ENCODE data around the gene INSL4. TPM values are rescaled to one million over a fixed set of nuclear protein-coding genes. Genes with fewer than 3 reads are reported as not detected.

Gene INSL4
- not detected for total RNA-seq

DNA sequence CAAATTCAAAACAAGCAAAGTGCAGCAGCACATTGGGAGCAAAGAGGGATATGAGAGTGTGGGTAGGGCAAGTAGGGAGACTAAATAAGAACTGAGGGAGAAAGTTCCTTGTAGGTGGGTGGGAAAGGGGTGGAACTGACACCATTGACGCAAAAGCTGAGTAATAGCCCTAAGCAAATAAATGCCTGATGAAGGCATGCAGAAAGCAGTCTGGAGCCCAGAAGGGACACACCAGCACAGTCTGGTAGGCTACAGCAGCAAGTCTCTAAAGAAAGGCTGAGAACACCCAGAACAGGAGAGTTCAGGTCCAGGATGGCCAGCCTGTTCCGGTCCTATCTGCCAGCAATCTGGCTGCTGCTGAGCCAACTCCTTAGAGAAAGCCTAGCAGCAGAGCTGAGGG is at the start of gene INSL4:
TSS of gene INSL4 (plus strand) at position 208 of the 400 bp plus-strand sequence. CDS start at position 313, 105 bp downstream.
- no peak for DNase-seq (ENCODE audit: low spot score)

DNA sequence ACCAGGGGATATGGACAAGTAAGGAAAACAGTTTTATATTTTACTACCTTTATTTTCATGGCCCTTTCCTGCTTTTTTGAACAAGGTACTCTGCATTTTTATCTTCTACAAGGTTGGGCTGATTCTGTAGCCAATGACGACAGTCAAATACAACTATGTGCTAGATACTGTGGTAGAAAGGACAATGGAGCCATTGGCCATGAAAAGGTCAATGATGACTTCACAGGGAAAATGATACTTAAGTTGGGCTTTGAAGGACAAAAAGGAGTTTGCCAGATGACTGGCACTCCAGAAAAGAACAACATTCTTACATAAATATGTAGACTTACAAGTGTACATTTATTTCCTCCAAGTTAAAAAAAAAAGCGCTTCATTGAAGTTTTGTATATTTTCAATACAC is 46.4 kb upstream of the INSL4 start:
- no peak for DNase-seq (ENCODE audit: low spot score)

DNA sequence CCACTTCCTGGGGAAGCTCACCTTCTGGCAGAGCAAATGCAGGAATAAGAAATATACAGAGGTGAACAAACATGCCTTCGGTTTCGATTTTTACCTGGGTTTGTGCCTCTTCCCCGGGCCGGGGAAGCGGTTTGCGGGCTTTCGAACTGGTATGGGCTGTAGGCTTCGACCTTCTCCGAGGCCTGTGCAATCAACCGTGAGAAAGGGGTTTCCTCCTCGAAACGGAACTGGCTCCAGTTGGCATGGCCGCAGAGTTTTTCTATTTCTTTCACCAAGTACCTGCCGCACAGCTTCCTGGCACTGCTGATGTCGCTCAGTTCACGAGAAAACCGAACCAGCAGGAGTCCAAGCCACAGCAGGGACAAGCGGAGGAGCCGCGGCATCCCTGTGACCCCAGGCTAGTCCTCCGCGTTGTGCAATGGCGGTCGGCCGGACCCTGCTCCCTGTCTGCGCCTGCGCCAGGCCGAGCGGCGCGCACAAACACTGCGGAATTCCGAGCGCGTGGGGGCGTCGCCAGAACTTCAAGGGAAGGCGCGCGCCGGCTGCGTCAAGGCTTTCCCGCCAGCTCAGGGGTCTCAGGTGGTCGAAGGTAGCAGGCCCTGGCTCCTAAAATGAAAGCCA is 45.9 kb upstream of the INSL4 start, which contains the start of gene INSL6:
TSS of gene INSL6 (minus strand) at position 420 of the 621 bp plus-strand sequence. CDS start at position 383, 37 bp downstream.
- no peak for DNase-seq (ENCODE audit: low spot score)

DNA sequence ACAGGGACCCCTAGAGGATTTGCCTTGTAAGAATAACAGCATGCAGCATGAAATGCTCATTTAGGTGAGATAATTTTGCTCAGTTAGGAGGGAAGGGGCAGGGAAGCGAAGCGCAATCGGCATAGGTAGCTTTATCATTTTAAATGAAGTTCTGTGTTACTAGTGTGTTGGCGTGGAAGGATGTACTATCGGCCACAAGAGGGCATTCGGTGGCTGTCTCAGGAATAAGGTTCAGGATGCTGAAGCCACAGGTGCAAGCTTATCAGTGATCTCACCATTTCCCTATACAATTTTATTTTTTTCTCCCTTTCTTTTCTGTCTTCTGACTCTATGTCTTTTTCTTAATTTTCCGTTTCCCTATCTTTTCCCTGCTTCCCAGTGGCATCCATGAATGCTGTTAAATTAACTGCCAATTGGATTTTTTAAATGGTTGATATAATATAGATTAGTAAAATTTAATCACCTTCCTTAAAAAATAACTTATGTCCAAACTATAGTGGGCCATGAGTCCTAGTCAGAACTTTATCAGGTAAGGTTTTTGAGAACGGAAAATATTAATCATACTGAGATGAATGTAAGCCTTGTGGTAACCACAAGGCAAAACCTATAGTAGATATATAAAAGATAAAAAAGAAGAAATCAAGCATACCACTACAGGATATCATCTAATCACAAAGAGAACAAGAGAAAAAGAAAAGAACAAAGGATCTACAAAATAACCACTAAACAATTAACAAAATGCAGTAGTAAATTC is 44.6 kb upstream of the INSL4 start:
- DNase-seq (ENCODE audit: low spot score), result peak; percentile 56

DNA sequence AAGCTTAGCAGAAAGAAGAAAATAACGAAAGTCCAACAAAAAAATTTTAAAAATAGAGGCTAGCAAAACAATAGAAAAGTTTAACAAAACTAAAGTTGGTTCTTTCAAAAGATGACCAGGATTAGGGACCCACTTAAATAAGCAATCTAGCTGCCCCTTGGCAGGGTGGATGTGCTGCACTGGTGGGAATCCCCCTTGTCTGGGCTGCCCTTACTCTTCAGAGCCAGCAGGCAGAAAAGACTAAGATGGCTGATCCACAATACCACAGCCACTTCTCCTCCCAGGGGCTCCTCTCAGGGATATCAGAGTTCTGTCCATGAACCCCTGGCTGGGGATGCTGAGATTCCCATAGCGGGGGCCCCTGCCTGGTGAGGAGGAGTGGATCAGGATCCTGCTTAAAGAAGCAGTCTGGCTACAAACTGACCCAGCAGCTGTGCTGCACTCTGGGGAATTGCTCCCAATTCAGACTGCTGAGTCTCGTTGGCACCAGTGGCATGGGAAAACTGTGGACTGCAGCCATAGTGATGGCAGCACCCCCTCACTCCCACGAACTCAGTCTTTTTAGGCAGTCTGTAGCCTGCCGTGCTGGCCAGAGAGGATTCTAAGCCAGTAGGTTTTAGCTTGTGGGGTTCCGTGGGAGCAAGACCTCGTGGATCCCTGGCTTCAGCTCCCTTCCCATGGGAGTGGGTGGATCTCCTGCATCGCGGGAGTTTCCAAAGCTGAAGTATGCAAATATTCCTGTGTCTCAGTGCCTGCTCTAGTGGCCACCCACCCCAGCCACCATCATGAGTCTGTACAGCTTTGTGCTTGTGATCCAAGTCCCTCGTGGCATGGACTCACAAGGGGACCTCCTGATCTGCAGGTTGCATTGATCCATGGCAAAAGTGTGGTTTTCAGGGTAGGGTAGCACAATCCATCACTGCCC is 42.9 kb upstream of the INSL4 start:
- DNase-seq (ENCODE audit: low spot score), result no peak

DNA sequence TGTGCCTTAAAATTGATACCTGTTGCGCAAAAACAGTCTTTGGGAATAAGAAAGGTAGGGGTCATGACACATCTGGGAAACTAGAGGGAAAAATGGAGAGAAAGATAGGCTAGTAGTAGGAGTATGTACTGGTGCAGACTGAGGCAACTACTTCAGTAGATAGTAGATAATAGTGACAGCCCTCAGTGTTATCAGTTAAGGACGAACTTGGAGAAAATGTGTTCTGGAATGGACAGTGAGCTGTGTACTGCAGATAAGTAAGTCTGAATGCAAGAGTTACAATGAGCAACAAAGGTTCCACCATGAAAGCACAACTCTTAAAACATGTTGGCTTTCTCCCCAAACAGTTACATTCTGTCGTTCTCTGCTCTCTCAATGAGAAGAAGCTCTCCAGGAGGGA is 39.2 kb upstream of the INSL4 start:
- DNase-seq (ENCODE audit: low spot score), result no peak

DNA sequence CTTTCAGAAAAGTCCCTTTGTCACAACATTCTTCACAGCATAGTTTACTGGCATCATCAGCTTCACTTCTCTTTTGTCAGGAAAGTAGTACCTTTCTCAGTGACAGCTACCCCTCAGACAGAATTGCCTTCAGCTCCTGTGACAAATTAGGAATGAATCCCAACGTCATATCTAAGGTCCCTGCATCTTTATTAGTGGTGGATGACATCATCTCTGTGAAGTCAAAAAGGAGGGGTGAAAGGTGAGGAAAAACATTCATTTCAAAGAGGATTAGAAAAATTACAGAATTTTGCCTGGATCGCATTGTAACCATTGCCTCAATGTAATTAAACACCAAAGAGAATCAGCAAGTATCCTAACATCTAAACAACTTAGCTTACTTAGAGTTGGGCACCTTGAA is 37.9 kb upstream of the INSL4 start:
- DNase-seq (ENCODE audit: low spot score), result no peak

DNA sequence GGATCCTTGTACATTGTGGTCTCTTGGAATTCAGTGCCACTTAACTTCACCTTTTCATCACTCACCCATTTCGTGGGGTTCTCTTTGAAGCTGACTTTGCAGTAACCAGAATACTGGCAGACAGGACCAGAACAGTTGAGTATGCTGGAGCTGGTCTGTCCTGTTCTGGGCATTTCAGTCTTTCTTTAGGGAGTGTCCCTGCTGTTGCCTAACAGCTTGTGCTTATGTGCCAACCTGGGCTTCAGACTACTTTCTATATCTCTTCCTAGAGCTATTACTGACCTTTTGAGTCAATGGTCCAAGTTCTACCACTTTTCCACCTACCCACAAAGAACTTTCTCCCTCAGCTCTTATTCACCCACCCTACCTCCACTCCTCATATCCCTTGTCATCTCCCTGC is 35.8 kb upstream of the INSL4 start:
- DNase-seq (ENCODE audit: low spot score), result no peak

DNA sequence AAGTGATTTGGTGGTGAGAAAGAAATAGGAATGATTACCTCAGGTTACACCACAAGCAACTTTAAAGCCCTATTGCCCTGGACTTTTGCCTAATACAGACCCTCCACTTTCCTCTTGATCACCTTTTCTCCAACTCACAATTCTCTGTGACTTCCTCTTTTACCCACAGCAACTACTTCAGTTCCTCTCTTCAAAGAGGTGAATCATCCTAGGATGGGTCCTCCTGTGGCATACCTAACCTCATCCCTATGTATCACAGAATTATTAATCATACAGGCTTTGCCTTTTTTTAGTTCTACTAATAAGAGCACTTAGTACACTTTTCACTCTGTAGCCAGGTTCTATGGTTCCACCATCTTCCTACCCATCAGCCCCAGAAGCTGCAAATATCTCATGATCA is 26.1 kb upstream of the INSL4 start:
- DNase-seq (ENCODE audit: low spot score), result no peak

DNA sequence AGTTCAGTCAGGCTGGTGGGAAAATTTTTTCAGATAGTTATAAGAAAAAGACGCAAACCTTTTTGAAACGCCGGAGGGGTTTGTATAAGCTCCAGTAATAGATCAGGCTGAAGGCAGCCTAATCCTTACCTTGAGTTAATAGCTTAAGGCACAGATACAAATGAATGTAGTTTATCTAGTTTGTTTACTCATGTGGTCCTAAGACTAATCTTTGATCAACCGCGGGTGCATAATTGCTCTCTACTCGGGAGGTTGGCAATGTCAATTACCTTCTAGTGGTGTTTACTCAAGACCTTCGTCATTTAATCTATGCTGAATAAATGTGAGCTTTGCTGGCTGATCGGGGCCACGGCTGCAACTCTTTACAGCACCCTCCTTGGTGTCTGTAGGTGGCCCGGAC is 665 bp upstream of the INSL4 start:
- no peak for DNase-seq (ENCODE audit: low spot score)

DNA sequence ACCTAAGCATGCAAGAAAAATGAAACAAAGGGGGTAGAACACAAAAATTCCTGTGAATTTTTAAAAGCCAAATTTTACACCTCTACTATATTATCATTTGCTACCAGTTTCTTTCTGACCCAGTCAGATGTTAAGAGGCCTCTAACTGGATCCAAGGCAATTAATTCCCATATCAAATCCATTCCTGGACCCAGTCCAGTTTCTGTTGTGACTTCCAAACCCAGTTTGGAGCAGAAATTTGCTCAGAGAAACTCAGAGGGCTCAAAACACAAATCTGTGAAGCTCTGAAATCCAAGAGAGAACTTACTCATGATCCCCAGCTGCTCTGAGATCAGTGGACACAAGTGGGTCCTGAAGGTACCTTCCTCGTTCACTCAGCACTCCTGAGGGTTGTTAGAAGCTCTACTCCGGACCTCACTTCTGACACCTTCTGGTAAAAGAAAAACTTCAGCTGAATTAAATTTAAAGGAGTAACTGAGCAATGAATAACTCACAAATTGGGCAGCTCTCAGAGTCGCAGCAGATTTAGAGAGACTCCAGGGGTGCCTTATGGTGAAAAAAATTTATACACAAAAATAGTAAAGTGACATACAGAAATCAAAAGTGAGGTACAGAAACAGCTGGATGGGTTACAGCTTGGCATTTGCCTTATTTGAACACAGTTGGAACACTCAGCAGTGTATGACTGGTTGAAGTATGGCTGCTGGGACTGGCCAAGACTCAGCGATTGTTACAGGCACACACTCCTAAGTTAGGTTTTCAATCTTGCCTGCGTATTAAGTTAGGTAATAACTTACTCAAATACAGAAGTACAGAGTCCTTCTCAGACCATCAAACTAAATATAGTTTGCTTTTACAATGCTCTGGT is 32.4 kb downstream of the INSL4 start:
- DNase-seq (ENCODE audit: low spot score), result no peak

DNA sequence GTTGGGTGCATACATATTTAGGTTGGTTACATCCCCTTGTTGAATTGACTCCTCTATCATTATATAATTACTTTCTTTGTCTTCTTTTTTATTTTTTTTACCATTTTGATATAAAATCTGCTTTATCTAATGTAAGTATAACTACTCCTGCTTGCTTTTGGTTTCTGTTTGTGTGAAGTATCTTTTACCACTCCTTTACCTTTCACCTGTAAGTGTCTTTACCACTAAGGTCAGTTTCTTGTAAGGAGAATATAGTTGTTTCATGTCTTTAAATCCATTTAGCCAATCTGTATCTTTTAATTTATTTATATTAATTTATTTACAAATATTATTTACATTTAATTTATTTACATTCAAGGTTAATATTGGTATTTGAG is 33.0 kb downstream of the INSL4 start:
- DNase-seq (ENCODE audit: low spot score), result no peak

DNA sequence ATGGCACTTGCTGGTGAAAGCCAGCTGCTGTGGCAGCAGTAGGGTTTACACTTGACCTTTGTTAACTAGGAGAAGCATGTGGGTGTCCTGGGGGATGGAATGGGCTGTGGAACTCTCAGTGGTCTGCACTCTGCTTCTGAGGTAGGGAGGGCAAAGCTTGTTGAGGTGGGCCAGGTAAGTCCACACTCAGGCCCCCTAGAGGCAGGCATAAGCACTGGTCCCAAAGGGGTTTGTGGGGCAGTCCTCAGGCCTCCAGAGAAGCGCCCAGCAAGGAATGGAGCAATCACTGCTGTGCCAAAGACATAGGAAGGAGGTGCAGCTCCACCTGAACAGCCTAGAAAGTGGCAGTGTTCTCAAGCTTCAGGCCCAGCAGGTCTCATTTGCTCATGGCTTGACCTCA is 34.7 kb downstream of the INSL4 start:
- no peak for DNase-seq (ENCODE audit: low spot score)

DNA sequence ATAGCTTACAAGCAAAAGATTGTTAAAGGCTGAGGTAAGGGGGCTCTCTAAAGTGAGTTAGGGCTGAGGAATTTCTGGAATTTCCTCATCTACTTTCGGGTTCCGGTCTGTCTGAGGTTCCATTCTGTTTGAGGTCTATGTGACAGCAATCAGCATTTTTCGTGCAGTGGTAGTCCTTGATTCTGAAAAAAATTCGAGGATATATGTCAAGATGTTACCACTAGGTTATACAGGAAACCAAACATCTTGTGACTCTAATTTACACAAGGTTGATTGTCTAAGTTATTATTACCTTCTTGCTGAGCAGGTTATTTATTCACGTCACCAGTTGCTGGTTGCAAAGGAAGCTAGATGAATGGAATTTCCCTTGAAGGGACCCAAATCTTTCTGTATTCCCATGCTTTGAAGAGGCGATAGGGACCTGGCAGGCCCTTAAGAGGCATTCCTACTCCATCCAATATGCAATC is 38.1 kb downstream of the INSL4 start:
- DNase-seq (ENCODE audit: low spot score), result no peak

DNA sequence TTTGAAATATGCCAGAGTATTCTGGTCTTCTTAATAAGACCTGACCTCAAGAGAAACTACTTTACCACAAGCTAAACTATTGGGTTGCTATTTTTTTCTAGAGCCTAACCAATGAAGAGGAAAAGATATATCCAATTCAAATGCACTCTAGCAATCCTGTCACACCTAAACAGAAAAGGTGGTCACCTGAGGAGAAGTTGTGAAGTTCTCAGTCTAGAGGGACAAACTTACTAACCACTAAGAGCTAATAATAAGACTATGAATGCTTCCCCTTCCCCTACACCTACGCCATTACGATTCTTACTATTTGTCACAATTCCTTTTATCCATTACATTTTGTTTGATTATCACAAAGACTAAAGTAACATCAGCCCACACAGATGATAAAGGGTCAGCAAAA is 43.6 kb downstream of the INSL4 start:
- DNase-seq (ENCODE audit: low spot score), result no peak

DNA sequence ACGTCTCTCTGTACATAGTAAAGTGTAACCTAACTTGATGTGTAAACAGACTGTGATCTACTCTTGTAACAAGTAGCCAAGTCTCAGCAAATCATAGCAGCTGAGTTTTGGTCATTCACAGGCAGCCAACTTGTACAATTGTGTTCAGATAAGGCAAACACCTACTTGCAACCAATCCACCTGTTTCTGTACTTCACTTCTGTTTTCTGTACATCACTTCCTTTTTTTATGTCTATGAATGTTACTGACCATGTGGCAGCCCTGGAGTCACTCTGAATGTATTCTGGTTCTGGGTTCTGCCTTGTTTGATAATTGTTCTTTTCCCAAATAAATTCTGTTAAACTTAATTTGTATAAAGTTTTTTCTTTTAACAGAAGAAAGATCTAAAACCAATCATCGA is 47.3 kb downstream of the INSL4 start:
- DNase-seq (ENCODE audit: low spot score), result no peak

Other genes starting within 250 kb of the INSL4 start
- 19.9 TPM for gene JAK2, start 246.1 kb upstream of the INSL4 start, total RNA-seq
- not detected for gene INSL6, start 45.8 kb upstream of the INSL4 start, total RNA-seq
- 0.55 TPM for gene RLN2, start 73.3 kb downstream of the INSL4 start, total RNA-seq
- not detected for gene RLN1, start 108.5 kb downstream of the INSL4 start, total RNA-seq
- gene PLGRKT, start 206.5 kb downstream of the INSL4 start, total RNA-seq, result 23.5 TPM
- 5.4 TPM for gene CD274, start 219.1 kb downstream of the INSL4 start, total RNA-seq

Measured in ureter (tissue), 1 donor.